H1 (cell line): ENCODE measurements around the gene PEPD. TPM values are rescaled to one million over a fixed set of nuclear protein-coding genes. Genes with fewer than 3 reads are reported as not detected.

Source experiments
- CTCF ChIA-PET: fragments of 300-600 bp; sonication (Branson Sonifier 250); formaldehyde crosslinking; loops from one replicate; lab custom pipeline; 2021; ENCODE audit not compliant: partially characterized antibody; lab: Charles Lee
- POLR2A ChIA-PET: fragments of 300-600 bp; sonication (Branson Sonifier 250); formaldehyde crosslinking; loops from one replicate; lab custom pipeline; 2021; ENCODE audit warnings: inconsistent platforms; ENCODE audit not compliant: partially characterized antibody; lab: Charles Lee
- DNase-seq, 2 experiments: peaks; one replicate each; pipeline versions ENCODE4 v3.0.0 to v3.0.0-alpha.2; 2010 to 2022; ENCODE audit warnings: low spot score in 2 of 2, low read depth in 1 of 2, mixed read lengths in 1 of 2
- FAIRE-seq: peaks from 2 replicates; lab custom pipeline; 2011; peaks lifted over from hg19 to GRCh38; lab: Jason Lieb, UNC
- H2AFZ ChIP-seq: 2 replicates; pipeline ENCODE4 v1.8.1; 2012; ENCODE audit warnings: low read length, inconsistent platforms
- H2AK5ac ChIP-seq: 2 replicates; pipeline ENCODE4 v1.6.1; 2013; ENCODE audit warnings: low read depth, low read length
- H2BK120ac ChIP-seq: replicated peaks from 2 replicates; pipeline ENCODE3; 2013; ENCODE audit warnings: low read depth, low read length, inconsistent platforms
- H2BK12ac ChIP-seq: 2 replicates; pipeline ENCODE4 v1.6.1; 2013; ENCODE audit warnings: low read depth, low read length
- H2BK15ac ChIP-seq: 2 replicates; pipeline ENCODE4 v1.6.1; 2013; ENCODE audit warnings: low read length
- H2BK20ac ChIP-seq: 2 replicates; pipeline ENCODE4 v1.6.1; 2013; ENCODE audit warnings: low read length
- H2BK5ac ChIP-seq: 2 replicates; pipeline ENCODE4 v1.6.1; 2013; ENCODE audit warnings: low read depth, low read length
- H3K14ac ChIP-seq: 2 replicates; pipeline ENCODE4 v1.6.1; 2013; ENCODE audit warnings: inconsistent platforms; ENCODE audit not compliant: insufficient read length
- H3K18ac ChIP-seq: 2 replicates; pipeline ENCODE4 v1.6.1; 2013; ENCODE audit warnings: low read length; ENCODE audit errors: extremely low read depth
- H3K23ac ChIP-seq: 2 replicates; pipeline ENCODE4 v1.6.1; 2013; ENCODE audit warnings: inconsistent platforms; ENCODE audit not compliant: insufficient read length
- H3K23me2 ChIP-seq: 2 replicates; pipeline ENCODE4 v1.6.1; 2013; ENCODE audit warnings: low read depth, low read length
- H3K27ac ChIP-seq: 2 replicates; pipeline ENCODE4 v1.6.1; 2011; ENCODE audit warnings: low read depth, low read length, inconsistent platforms
- H3K27me3 ChIP-seq, 4 experiments: replicated peaks in 1 of 4; 1 replicate in 1 of 4; 2 replicates in 3 of 4; pipeline versions ENCODE4 v1.6.1 to v1.8.1; 2011 to 2013; ENCODE audit warnings: low read length in 3 of 4, mild to moderate bottlenecking in 3 of 4, inconsistent platforms in 2 of 4, mixed read lengths in 2 of 4, moderate library complexity in 1 of 4; ENCODE audit not compliant: control insufficient read depth in 3 of 4, insufficient read depth in 3 of 4; ENCODE audit errors: extremely low read depth in 1 of 4
- H3K36me3 ChIP-seq, 4 experiments: 2 replicates each; pipeline versions ENCODE4 v1.6.1 to v1.8.1; 2011 to 2013; ENCODE audit warnings: mild to moderate bottlenecking in 4 of 4, low read length in 3 of 4, moderate library complexity in 2 of 4, control low read depth in 1 of 4, inconsistent platforms in 1 of 4; ENCODE audit not compliant: insufficient read depth in 4 of 4, control insufficient read depth in 2 of 4
- H3K4ac ChIP-seq: replicated peaks from 2 replicates; pipeline ENCODE3; 2013; ENCODE audit warnings: low read length, low read depth, mixed read lengths, inconsistent platforms; ENCODE audit not compliant: insufficient read length
- H3K4me1 ChIP-seq, 4 experiments: replicated peaks in 1 of 4; 1 replicate in 1 of 4; 2 replicates in 3 of 4; pipeline versions ENCODE4 v1.6.1 to v1.8.1; 2011 to 2013; ENCODE audit warnings: low read length in 3 of 4, inconsistent platforms in 2 of 4, mixed read lengths in 1 of 4; ENCODE audit not compliant: insufficient read depth in 4 of 4, control insufficient read depth in 3 of 4
- H3K4me2 ChIP-seq, 2 experiments: 2 replicates each; pipeline versions ENCODE4 v1.6.1 to v1.8.1; 2011 to 2013; ENCODE audit warnings: low read depth in 2 of 2, low read length in 2 of 2, control low read depth in 1 of 2, inconsistent platforms in 1 of 2, mild to moderate bottlenecking in 1 of 2; ENCODE audit not compliant: insufficient read depth in 1 of 2
- H3K4me3 ChIP-seq, 4 experiments: fragments of 200-600, 300-600 bp in 1 of 4; sonication (generic), shearing (Covaris generic), sonication (Bioruptor Twin) in 1 of 4; 2 replicates each; pipeline versions ENCODE4 v1.5.1 to v1.8.1; 2011 to 2016; ENCODE audit warnings: low read length in 4 of 4, low read depth in 3 of 4, control low read depth in 2 of 4, inconsistent platforms in 2 of 4, mild to moderate bottlenecking in 2 of 4, mixed read lengths in 1 of 4, moderate library complexity in 1 of 4; ENCODE audit not compliant: insufficient read depth in 2 of 4; ENCODE audit errors: extremely low read depth in 1 of 4
- H3K56ac ChIP-seq: replicated peaks from 2 replicates; pipeline ENCODE3; 2013; ENCODE audit warnings: low read depth, mild to moderate bottlenecking, mixed read lengths, low read length, inconsistent platforms; ENCODE audit not compliant: insufficient read length
- H3K79me1 ChIP-seq: 2 replicates; pipeline ENCODE4 v1.6.1; 2013; ENCODE audit warnings: low read depth, low read length, control low read depth
- H3K79me2 ChIP-seq, 2 experiments: 2 replicates each; pipeline versions ENCODE4 v1.6.1 to v1.8.1; 2012 to 2013; ENCODE audit warnings: low read length in 2 of 2, mild to moderate bottlenecking in 2 of 2, inconsistent platforms in 1 of 2; ENCODE audit not compliant: insufficient read depth in 2 of 2, control insufficient read depth in 1 of 2
- H3K9ac ChIP-seq, 4 experiments: replicated peaks in 1 of 4; 1 replicate in 1 of 4; 2 replicates in 3 of 4; pipeline versions ENCODE4 v1.6.1 to v1.8.1; 2011 to 2013; ENCODE audit warnings: low read depth in 3 of 4, low read length in 3 of 4, control low read depth in 2 of 4, mild to moderate bottlenecking in 2 of 4, moderate library complexity in 2 of 4, inconsistent platforms in 1 of 4; ENCODE audit errors: extremely low read depth in 1 of 4
- H3K9me3 ChIP-seq, 2 experiments: 2 replicates each; pipeline versions ENCODE4 v1.6.1 to v1.8.1; 2012 to 2013; ENCODE audit warnings: mild to moderate bottlenecking in 2 of 2, moderate library complexity in 2 of 2, control low read depth in 1 of 2, inconsistent platforms in 1 of 2, low read depth in 1 of 2, low read length in 1 of 2, mixed read lengths in 1 of 2; ENCODE audit not compliant: insufficient read depth in 2 of 2
- H4K20me1 ChIP-seq, 2 experiments: replicated peaks in 1 of 2; 2 replicates each; pipeline versions ENCODE3 to v1.8.1; 2011 to 2013; ENCODE audit warnings: inconsistent platforms in 2 of 2, low read length in 2 of 2, mild to moderate bottlenecking in 1 of 2; ENCODE audit not compliant: insufficient read depth in 2 of 2, control insufficient read depth in 1 of 2
- H4K5ac ChIP-seq: 2 replicates; pipeline ENCODE4 v1.6.1; 2013; ENCODE audit warnings: low read length, low read depth, mixed read lengths, inconsistent platforms; ENCODE audit not compliant: insufficient read length
- H4K8ac ChIP-seq: 2 replicates; pipeline ENCODE4 v1.8.0; 2013; ENCODE audit warnings: mild to moderate bottlenecking, moderate library complexity, low read length, inconsistent platforms; ENCODE audit not compliant: insufficient read depth; ENCODE audit errors: extremely low read depth
- H4K91ac ChIP-seq: replicated peaks from 2 replicates; pipeline ENCODE3; 2013; ENCODE audit warnings: low read length, mixed read lengths, inconsistent platforms; ENCODE audit not compliant: insufficient read length
- BCL11A ChIP-seq, 2 experiments: IDR thresholded peaks; one replicate each; pipeline ENCODE4 v1.6.1; 2011; ENCODE audit warnings: low read depth in 2 of 2, low read length in 2 of 2, mild to moderate bottlenecking in 2 of 2
- CBX8 ChIP-seq: fragments of 300-800, 300-1000 bp; sonication (generic); IDR thresholded peaks from 2 replicates; pipeline ENCODE4 v1.7.1; 2016; ENCODE audit warnings: low read depth, low read length, borderline replicate concordance
- EP300 ChIP-seq, 2 experiments: IDR thresholded peaks; 1 replicate in 1 of 2; 2 replicates in 1 of 2; pipeline ENCODE4 v1.6.1; 2011 to 2012; ENCODE audit warnings: low read depth in 2 of 2, low read length in 2 of 2, mild to moderate bottlenecking in 2 of 2, borderline replicate concordance in 1 of 2, inconsistent platforms in 1 of 2, moderate library complexity in 1 of 2
- JUND ChIP-seq: IDR thresholded peaks from 2 replicates; pipeline ENCODE4 v1.6.1; 2011; ENCODE audit warnings: mild to moderate bottlenecking, improper control_type of control experiment, low read length
- RAD21 ChIP-seq, 2 experiments: IDR thresholded peaks in 1 of 2; conservative IDR thresholded peaks in 1 of 2; 2 replicates each; pipeline ENCODE4 v1.6.1; 2011; ENCODE audit warnings: low read depth in 2 of 2, low read length in 2 of 2, improper control_type of control experiment in 1 of 2, inconsistent platforms in 1 of 2, mild to moderate bottlenecking in 1 of 2, moderate library complexity in 1 of 2
- RBBP5 ChIP-seq: IDR thresholded peaks from 2 replicates; pipeline ENCODE4 v1.7.1; 2012; ENCODE audit warnings: low read depth, mild to moderate bottlenecking, inconsistent platforms, low read length, moderate library complexity, borderline replicate concordance
- SP1 ChIP-seq: IDR thresholded peaks from 2 replicates; pipeline ENCODE4 v1.6.1; 2011; ENCODE audit warnings: low read depth, low read length
- TAF7 ChIP-seq: optimal IDR thresholded peaks from 2 replicates; pipeline ENCODE3; 2011; ENCODE audit warnings: low read depth, mild to moderate bottlenecking, inconsistent platforms, low read length, moderate library complexity, borderline replicate concordance
- TEAD4 ChIP-seq: IDR thresholded peaks from 2 replicates; pipeline ENCODE4 v1.6.1; 2012; ENCODE audit warnings: low read depth, low read length, inconsistent platforms, mixed read lengths
- WGBS, 2 experiments: shearing (Covaris generic) in 1 of 2; methylation state at CpG; one replicate each; pipeline versions ENCODE4 v1.1.6 to v1.1.7; 2013 to 2015; ENCODE audit warnings: low lambda C conversion rate in 2 of 2, mixed read lengths in 2 of 2, inconsistent platforms in 1 of 2, low coverage in 1 of 2, missing lambda C conversion rate in 1 of 2; ENCODE audit not compliant: insufficient replicate concordance in 2 of 2, insufficient coverage in 1 of 2, insufficient read length in 1 of 2; ENCODE audit errors: extremely low coverage in 1 of 2, missing lambda C conversion rate in 1 of 2; 5-methylcytosine and 5-hydroxymethylcytosine counted together
- polyA plus RNA-seq, 7 experiments: library from polyadenylated mRNA; depleted of rRNA in 3 of 7; stranded (reverse) in 5 of 7; unstranded in 2 of 7; fragments of >200 nt in 5 of 7; fragments of 200-250 nt in 2 of 7; gene quantifications; 1 replicate in 5 of 7; 2 replicates in 1 of 7; 4 replicates in 1 of 7; pipeline versions ENCODE4 v1.2.1 to v1.2.3, GENCODE V29; 2011 to 2013; ENCODE audit warnings: missing spikeins in 2 of 7, mixed read lengths in 2 of 7
- total RNA-seq: library from RNA; stranded (reverse); fragmentation: NEBNext Ultra II Directional; extraction: Animal tissue kit (Norgen Biotek cat#: 25700); gene quantifications from 2 replicates; pipeline ENCODE4 v1.2.1, GENCODE V29; 2021

The PEPD gene
- total and polyA plus RNA-seq, 2 of the 8 experiments (the other 6 are each of a cell fraction or from before 2014, with no cell fraction given): 84.1 to 178 TPM

DNA sequence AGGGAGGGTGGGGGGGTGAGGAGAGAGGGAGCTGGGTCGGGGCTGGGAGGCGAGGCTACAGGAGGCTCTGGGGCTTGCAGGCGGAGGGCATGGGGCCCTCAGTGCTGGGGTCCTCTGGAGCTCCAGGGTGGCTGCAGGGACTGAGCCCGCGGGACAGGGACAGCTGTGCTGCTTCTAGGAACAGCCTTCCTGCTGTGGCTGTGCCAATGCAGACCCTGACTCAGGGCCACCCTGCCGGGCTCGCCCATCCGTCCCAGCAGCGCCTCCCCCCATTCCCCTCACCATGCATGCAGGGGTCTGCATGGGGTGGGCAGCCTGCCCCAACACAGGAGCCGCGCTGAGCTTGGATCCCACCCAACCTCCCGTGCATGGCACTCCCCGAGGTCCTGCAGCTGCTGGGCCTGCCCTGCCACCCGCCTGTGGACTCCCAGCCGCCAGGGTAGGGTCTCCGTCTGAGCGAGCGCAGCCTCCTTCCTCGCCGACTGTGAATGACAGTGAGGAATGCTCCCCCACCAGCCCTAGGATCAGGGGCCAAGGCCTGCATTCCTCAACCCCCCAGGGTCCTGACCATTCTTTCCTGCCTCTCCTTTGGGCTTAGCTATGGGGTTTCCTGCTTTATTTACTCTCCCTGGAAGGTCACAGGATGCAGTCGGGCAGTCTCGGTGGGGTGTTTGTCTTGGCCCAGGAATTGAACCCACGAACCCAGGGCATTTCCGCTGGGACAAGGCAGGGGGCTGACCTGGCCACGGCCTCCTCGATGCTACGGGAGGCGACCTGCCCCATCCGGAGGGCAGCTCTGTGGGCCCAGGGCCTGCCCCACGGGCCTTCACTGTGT, 124.7 kb downstream of the PEPD start:
- Histone ChIP-seq H4K20me1 (peaks cover 5 to 10% of the 10 kb centered on the region in 2 experiments), H2BK15ac (no peak overlapping the region), H3K27ac (no peak overlapping the region), H2BK20ac (no peak overlapping the region), H4K91ac (no peak overlapping the region), H2BK120ac (no peak overlapping the region), H2AFZ (no peak overlapping the region), H3K23me2 (no peaks in the 10 kb centered on the region), H3K9ac (no peak overlapping the region), H3K9me3 (no peaks in the 10 kb centered on the region), H3K56ac (no peak overlapping the region), H2BK12ac (no peak overlapping the region), H3K36me3 (no peaks in the 10 kb centered on the region), H3K4me1 (peaks cover 0 to 14% (median 8%) of the 10 kb centered on the region in 4 experiments; a peak in 4 of 7 replicates), H2BK5ac (0 out of 2 replicates have a peak overlapping the region, but pooled peaks have one; percentile 24), H3K27me3 (no peaks in the 10 kb centered on the region), H4K5ac (no peak overlapping the region), H3K4me2 (no peak overlapping the region; a peak in 1 of 4 replicates), H4K8ac (peak overlapping the region; percentile 57; the same call in 1 of the 2 replicates), H3K14ac (no peak overlapping the region), H3K79me2 (no peaks in the 10 kb centered on the region), H3K79me1 (no peaks in the 10 kb centered on the region), H3K4me3 (no peak overlapping the region), H3K23ac (no peak overlapping the region), H2AK5ac (no peak overlapping the region), H3K18ac (peak overlapping the region; percentile 32; the same call in 1 of the 2 replicates), H3K4ac (no peak overlapping the region)
- ChIA-PET POLR2A (interaction anchor here (1.0 to 2.6 kb wide), 10 partner anchors 8 to 99 kb away, joined by 3 to 13 read pairs (median 4); partner anchors contain the start of genes CEBPA and CEBPG), CTCF (interaction anchor here (0.7 to 24.5 kb wide), 25 partner anchors 8 to 381 kb away, joined by 3 to 426 read pairs (median 5); partner anchors contain the start of genes CEBPA and SLC7A10)
- TF ChIP-seq TAF7 (no peak), EP300 (IDR thresholded peaks at IDR 0.05; ENCODE audit: borderline replicate concordance in 1 of 2, low read depth in 2 of 2, low read length in 2 of 2) (no peak), RBBP5 (no peak), JUND (no peak), CBX8 (no peak), BCL11A (IDR thresholded peaks at IDR 0.05; ENCODE audit: low read depth in 2 of 2, low read length in 2 of 2) (no peak), TEAD4 (peak; percentile 39; the same call in 1 of the 2 replicates), RAD21 (IDR thresholded peaks at IDR 0.05 in 1 of 2, conservative IDR thresholded peaks at IDR 0.05 in 1 of 2; ENCODE audit: low read depth in 2 of 2, low read length in 2 of 2) (peak in 1 of 2 experiments; percentile 6; a peak in 1 of 4 replicates), SP1 (0 out of 2 replicates have a peak, but pooled peaks have one; percentile 29)
- 82% methylated on average over 23 of the region's 30 CpGs; no CpG with 5 or more reads in 1 of the 2 experiments for WGBS, 2 experiments
- FAIRE-seq (no peak), DNase-seq (no peak)
